Endothelial cell of umbilical vein (primary cell): ENCODE data around the gene PEAR1. TPM values are rescaled to one million over a fixed set of nuclear protein-coding genes. Genes with fewer than 3 reads are reported as not detected.
A peak's percentile ranks its signal among the peaks of the same experiment; 100 is the strongest.

Source experiments
- BruUV-seq: library from RNA; stranded (reverse); fragments of 400-500 nt; replicated peaks from 2 replicates; lab custom pipeline; 2021; lab: Mats Ljungman, UMichigan
- CTCF ChIA-PET: fragments of 300-600, 350-600 bp; sonication (Branson Sonifier 250); formaldehyde crosslinking; loops from one replicate; lab custom pipeline; 2021; ENCODE audit warnings: antibody characterized with exemption, inconsistent platforms; lab: Charles Lee
- POLR2A ChIA-PET: fragments of 300-600, 350-600 bp; sonication (Branson Sonifier 250); formaldehyde crosslinking; loops from one replicate; lab custom pipeline; 2021; ENCODE audit warnings: antibody characterized with exemption, inconsistent platforms; lab: Charles Lee
- DNase-seq: peaks from one replicate; pipeline ENCODE4 v3.0.0-alpha.2; 2011; ENCODE audit warnings: low read depth, low spot score
- FAIRE-seq: peaks from 2 replicates; lab custom pipeline; 2011; peaks lifted over from hg19 to GRCh38; lab: Jason Lieb, UNC
- H2AFZ ChIP-seq: 2 replicates; pipeline ENCODE4 v1.6.0; 2012; ENCODE audit warnings: low read depth, low read length, control low read depth, inconsistent platforms
- H3K27ac ChIP-seq: 2 replicates; pipeline ENCODE4 v1.5.1; 2011; ENCODE audit warnings: low read depth, mild to moderate bottlenecking, control low read depth, low read length, moderate library complexity; ENCODE audit not compliant: insufficient read depth
- H3K27me3 ChIP-seq, 2 experiments: 2 replicates each; pipeline versions ENCODE4 v1.6.0 to v1.6.1; 2011; ENCODE audit warnings: low read length in 2 of 2, mixed read lengths in 1 of 2; ENCODE audit not compliant: control insufficient read depth in 2 of 2, insufficient read depth in 2 of 2
- H3K36me3 ChIP-seq, 2 experiments: 2 replicates in 1 of 2; 3 replicates in 1 of 2; pipeline ENCODE4 v1.5.1; 2011; ENCODE audit warnings: low read length in 2 of 2, mild to moderate bottlenecking in 1 of 2, moderate library complexity in 1 of 2; ENCODE audit not compliant: control insufficient read depth in 2 of 2, insufficient read depth in 2 of 2; ENCODE audit errors: extremely low read depth in 1 of 2
- H3K4me1 ChIP-seq: 3 replicates; pipeline ENCODE4 v1.5.1; 2011; ENCODE audit warnings: mild to moderate bottlenecking, low read length; ENCODE audit not compliant: control insufficient read depth, insufficient read depth; ENCODE audit errors: extremely low read depth
- H3K4me2 ChIP-seq: 2 replicates; pipeline ENCODE4 v1.6.1; 2011; ENCODE audit warnings: low read length, control low read depth, mixed read lengths; ENCODE audit not compliant: insufficient read depth
- H3K4me3 ChIP-seq, 3 experiments: fragments of 200-600 bp in 1 of 3; sonication (generic), shearing (Covaris generic) in 1 of 3; replicated peaks in 1 of 3; 2 replicates each; pipeline ENCODE4 v1.5.1; 2011 to 2016; ENCODE audit warnings: control low read depth in 3 of 3, low read length in 3 of 3, mild to moderate bottlenecking in 2 of 3, inconsistent platforms in 1 of 3, low read depth in 1 of 3, moderate library complexity in 1 of 3; ENCODE audit not compliant: insufficient read depth in 1 of 3
- H3K79me2 ChIP-seq: 2 replicates; pipeline ENCODE4 v1.6.0; 2012; ENCODE audit warnings: low read length, inconsistent platforms; ENCODE audit not compliant: control insufficient read depth, insufficient read depth
- H3K9ac ChIP-seq: replicated peaks from 2 replicates; pipeline ENCODE3; 2011; ENCODE audit warnings: low read length, control low read depth; ENCODE audit not compliant: insufficient read depth; ENCODE audit errors: extremely low read depth
- H3K9me1 ChIP-seq: replicated peaks from 3 replicates; pipeline ENCODE4 v1.6.0; 2011; ENCODE audit warnings: mild to moderate bottlenecking, low read length; ENCODE audit not compliant: control insufficient read depth, insufficient read depth; ENCODE audit errors: extremely low read depth
- H3K9me3 ChIP-seq: replicated peaks from 2 replicates; pipeline ENCODE4 v1.5.1; 2012; ENCODE audit warnings: low read length, inconsistent platforms; ENCODE audit not compliant: control insufficient read depth, insufficient read depth
- H4K20me1 ChIP-seq: replicated peaks from 2 replicates; pipeline ENCODE3; 2011; ENCODE audit warnings: mild to moderate bottlenecking, low read length; ENCODE audit not compliant: control insufficient read depth, insufficient read depth; ENCODE audit errors: extremely low read depth
- CTCF ChIP-seq, 2 donors: IDR thresholded peaks; 1 replicate in 1 of 2; 2 replicates in 1 of 2; pipeline ENCODE4 v1.5.1; 2011; ENCODE audit warnings: low read length in 2 of 2, mild to moderate bottlenecking in 2 of 2, moderate library complexity in 2 of 2, control low read depth in 1 of 2, inconsistent platforms in 1 of 2, low read depth in 1 of 2; ENCODE audit not compliant: insufficient read depth in 1 of 2; ENCODE audit errors: extremely low read depth in 1 of 2
- EZH2 ChIP-seq: IDR thresholded peaks from 2 replicates; pipeline ENCODE4 v1.6.1; 2012; ENCODE audit warnings: borderline replicate concordance, low read depth, mild to moderate bottlenecking, moderate library complexity, low read length, inconsistent platforms; ENCODE audit not compliant: severe bottlenecking
- FOS ChIP-seq: IDR thresholded peaks from 2 replicates; pipeline ENCODE4 v1.6.1; 2011; ENCODE audit warnings: mild to moderate bottlenecking, low read length, moderate library complexity, borderline replicate concordance; ENCODE audit not compliant: insufficient read depth
- GATA2 ChIP-seq: IDR thresholded peaks from 2 replicates; pipeline ENCODE4 v1.7.0; 2011; ENCODE audit warnings: low read depth, mild to moderate bottlenecking, moderate library complexity, mixed read lengths, low read length; ENCODE audit not compliant: insufficient read length, insufficient read depth
- JUN ChIP-seq: IDR thresholded peaks from 2 replicates; pipeline ENCODE4 v1.6.1; 2011; ENCODE audit warnings: borderline replicate concordance, low read depth; ENCODE audit not compliant: insufficient read length, insufficient read depth
- MYC ChIP-seq: IDR thresholded peaks from one replicate; pipeline ENCODE4 v1.6.1; 2011; ENCODE audit warnings: mild to moderate bottlenecking, low read depth, low read length
- POLR2A ChIP-seq: IDR thresholded peaks from 2 replicates; pipeline ENCODE4 v1.6.1; 2012; ENCODE audit warnings: low read depth, mild to moderate bottlenecking, control low read depth, low read length
- POLR2AphosphoS5 ChIP-seq: IDR thresholded peaks from 2 replicates; pipeline ENCODE4 v1.6.1; 2012; ENCODE audit warnings: low read depth, mild to moderate bottlenecking, control low read depth, low read length, moderate library complexity; ENCODE audit not compliant: insufficient read depth
- dilution Hi-C: fragments of 300-500 bp; cut with MboI; formaldehyde crosslinking; loops from one replicate; pipeline ENCODE4 v1.15.0; 2019; ENCODE audit warnings: low sequenced_read_pairs; ENCODE audit not compliant: extremely low pct_ligation_motif_present
- intact Hi-C: fragments of 100-400 bp; cut with micrococcal nuclease; formaldehyde crosslinking; loops from one replicate; pipeline ENCODE4 v1.10.0; 2022
- polyA plus RNA-seq, 4 experiments: library from polyadenylated mRNA; depleted of rRNA in 3 of 4; stranded (reverse) in 3 of 4; unstranded in 1 of 4; fragments of >200 nt; gene quantifications; 2 replicates each; pipeline versions ENCODE4 v1.2.1 to v1.2.3, GENCODE V29; 2011 to 2012; ENCODE audit warnings: missing spikeins in 1 of 4
- total RNA-seq: library from RNA; stranded (reverse); gene quantifications from 2 replicates; pipeline ENCODE4 v1.2.3, GENCODE V29; 2021
- TF ChIP-seq, protein P1 (sequence below): IDR thresholded peaks from 2 replicates; pipeline ENCODE4 v1.6.1; 2011; ENCODE audit not compliant: insufficient read depth, insufficient read length

The PEAR1 gene
- total and polyA plus RNA-seq, 2 donors (not counting 3 experiments of a cell fraction or from before 2014, with no cell fraction given) = 90.7 to 106 TPM

GRCh38 chr1:156845953-156846545 is 47.5 kb upstream of the PEAR1 start:
- no peaks in the 10 kb centered on the region for H4K20me1 ChIP-seq
- H3K79me2 ChIP-seq = no peaks in the 10 kb centered on the region
- H3K4me3 ChIP-seq = no peak overlapping the region
- no peak overlapping the region for H3K4me2 ChIP-seq
- peak; percentile 46 for TF ChIP-seq EZH2
- no peak for TF ChIP-seq JUN
- no peak for TF ChIP-seq CTCF (IDR thresholded peaks at IDR 0.05; ENCODE audit: extremely low read depth in 1 of 2, insufficient read depth in 1 of 2, low read depth in 1 of 2, low read length in 2 of 2)
- BruUV-seq = no TSS peak
- intact Hi-C loops = no loop called here
- POLR2A ChIA-PET = no interaction called here
- H3K27ac ChIP-seq = no peak overlapping the region
- H2AFZ ChIP-seq = no peak overlapping the region
- no peaks in the 10 kb centered on the region for H3K9me1 ChIP-seq
- H3K9ac ChIP-seq = no peak overlapping the region
- H3K4me1 ChIP-seq = peaks cover 43% of the 10 kb centered on the region
- CTCF ChIA-PET = interaction anchor here (1.0 to 5.4 kb wide), 5 partner anchors 8 to 120 kb away, joined by 3 to 42 read pairs (median 5); partner anchors contain the start of genes INSRR and NTRK1
- H3K36me3 ChIP-seq = no peaks in the 10 kb centered on the region
- dilution Hi-C loops = no loop called here
- H3K27me3 ChIP-seq = peaks cover 58 to 59% of the 10 kb centered on the region in 2 experiments
- FAIRE-seq = no peak
- no peaks in the 10 kb centered on the region for H3K9me3 ChIP-seq
- no peak for DNase-seq

- Histone ChIP-seq H2AFZ (no peak overlapping the region), H3K27me3 (peaks cover 58 to 59% of the 10 kb centered on the region in 2 experiments), H3K36me3 (no peaks in the 10 kb centered on the region), H3K9me3 (no peaks in the 10 kb centered on the region), H3K9me1 (no peaks in the 10 kb centered on the region), H3K79me2 (no peaks in the 10 kb centered on the region), H4K20me1 (no peaks in the 10 kb centered on the region), H3K4me3 (no peak overlapping the region), H3K4me1 (peaks cover 45% of the 10 kb centered on the region), H3K4me2 (no peak overlapping the region), H3K27ac (no peak overlapping the region), H3K9ac (no peak overlapping the region)
- dilution Hi-C loops = no loop called here
- intact Hi-C loops = no loop called here
- FAIRE-seq (no peak), DNase-seq (no peak)
- CTCF ChIA-PET = interaction anchor here (1.0 to 5.4 kb wide), 6 partner anchors 8 to 121 kb away, joined by 3 to 42 read pairs (median 4); partner anchors contain the start of genes INSRR and NTRK1
- POLR2A ChIA-PET = no interaction called here
- TF ChIP-seq POLR2AphosphoS5 = no peak
- TF ChIP-seq GATA2 = no peak
- TF ChIP-seq POLR2A = no peak
- TF ChIP-seq JUN = no peak
- no peak for TF ChIP-seq FOS
- no peak for TF ChIP-seq EZH2
- no peak for TF ChIP-seq CTCF (IDR thresholded peaks at IDR 0.05; ENCODE audit: extremely low read depth in 1 of 2, insufficient read depth in 1 of 2, low read depth in 1 of 2, low read length in 2 of 2)
- TF ChIP-seq, protein P1, sequence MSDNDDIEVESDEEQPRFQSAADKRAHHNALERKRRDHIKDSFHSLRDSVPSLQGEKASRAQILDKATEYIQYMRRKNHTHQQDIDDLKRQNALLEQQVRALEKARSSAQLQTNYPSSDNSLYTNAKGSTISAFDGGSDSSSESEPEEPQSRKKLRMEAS = no peak
- TF ChIP-seq MYC = no peak
- BruUV-seq = no TSS peak
Measured at GRCh38 chr1:156846643-156847042, 46.9 kb upstream of the PEAR1 start.
